ENCODE measurements around the gene CIRBP. TPM values are rescaled to one million over a fixed set of nuclear protein-coding genes. Genes with fewer than 3 reads are reported as not detected.

CIRBP gene
- polyA plus RNA-seq, 1 donor, result 528 TPM

- no peak for DNase-seq
Measured at GRCh38 chr19:1256646-1257474, 12.3 kb upstream of the CIRBP start.

- no peak for DNase-seq
Measured at GRCh38 chr19:1257475-1258162, 11.5 kb upstream of the CIRBP start.

- DNase-seq, result no peak
Measured at GRCh38 chr19:1258163-1258492, 11.0 kb upstream of the CIRBP start.

- DNase-seq, result no peak
Measured at GRCh38 chr19:1258707-1259205, 10.4 kb upstream of the CIRBP start.

- no peak for DNase-seq
Measured at GRCh38 chr19:1259206-1259875, 9.8 kb upstream of the CIRBP start.

GRCh38 chr19:1259876-1260748 is 9.0 kb upstream of the CIRBP start:
- no peak for DNase-seq

GRCh38 chr19:1260749-1261537 is 8.2 kb upstream of the CIRBP start:
- DNase-seq, result peak; percentile 99

- DNase-seq, result no peak
Measured at GRCh38 chr19:1261538-1261797, 7.7 kb upstream of the CIRBP start.

- no peak for DNase-seq
Measured at GRCh38 chr19:1261798-1262622, 7.1 kb upstream of the CIRBP start.

GRCh38 chr19:1262623-1263123 is 6.5 kb upstream of the CIRBP start:
- DNase-seq, result no peak

- no peak for DNase-seq
Measured at GRCh38 chr19:1263188-1263587, 5.9 kb upstream of the CIRBP start.

- DNase-seq, result no peak
Measured at GRCh38 chr19:1264801-1265614, 4.1 kb upstream of the CIRBP start.

GRCh38 chr19:1265615-1266128 is 3.5 kb upstream of the CIRBP start:
- no peak for DNase-seq

GRCh38 chr19:1266129-1266915 is 2.8 kb upstream of the CIRBP start:
- DNase-seq, result peak; percentile 70

GRCh38 chr19:1266916-1267476 is 2.1 kb upstream of the CIRBP start:
- peak; percentile 83 for DNase-seq

- DNase-seq, result no peak
Measured at GRCh38 chr19:1267477-1268225, 1.5 kb upstream of the CIRBP start.

GRCh38 chr19:1268226-1269064 is 687 bp upstream of the CIRBP start:
- no peak for DNase-seq

Data from hindlimb muscle (tissue), 1 donor.